ENCODE data around the gene EML1. TPM values are rescaled to one million over a fixed set of nuclear protein-coding genes. Genes with fewer than 3 reads are reported as not detected.

The EML1 gene
- total RNA-seq, 2 donors from 2014 or later: 23.6 to 34.6 TPM

DNA sequence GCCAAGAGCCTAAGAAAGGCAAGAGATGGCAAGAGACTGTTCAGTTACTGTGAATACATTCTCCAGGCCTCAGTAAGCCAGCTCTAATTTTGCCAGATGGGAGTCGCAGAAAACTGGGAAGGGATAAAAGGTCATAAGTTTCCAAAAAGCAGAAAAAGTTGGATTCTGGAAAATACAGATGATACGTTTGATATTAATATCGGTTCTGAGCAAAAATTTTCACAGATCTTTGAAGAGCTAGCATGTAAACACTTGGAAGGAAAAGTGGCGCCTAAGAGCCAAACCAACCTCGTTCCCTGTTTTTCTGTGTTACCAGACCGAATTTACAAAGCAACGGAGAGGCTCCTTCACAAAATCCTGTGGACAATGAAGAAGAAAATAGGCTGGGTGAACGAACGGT, 7.8 kb upstream of the EML1 start:
- Histone ChIP-seq H3K36me3 (replicated peaks in 1 of 2; ENCODE audit: insufficient read depth in 1 of 2, low read depth in 2 of 2) (no peaks in the 10 kb centered on the region), H3K27me3 (no peaks in the 10 kb centered on the region), H3K4me1 (peaks cover 10% of the 10 kb centered on the region), H3K9me3 (no peaks in the 10 kb centered on the region), H3K27ac (no peak overlapping the region), H3K4me3 (no peak overlapping the region)
- intact Hi-C loops (cut with DNase I): no loop called here
- TF ChIP-seq POLR2A (IDR thresholded peaks at IDR 0.05): no peak
- TF ChIP-seq, protein P1, sequence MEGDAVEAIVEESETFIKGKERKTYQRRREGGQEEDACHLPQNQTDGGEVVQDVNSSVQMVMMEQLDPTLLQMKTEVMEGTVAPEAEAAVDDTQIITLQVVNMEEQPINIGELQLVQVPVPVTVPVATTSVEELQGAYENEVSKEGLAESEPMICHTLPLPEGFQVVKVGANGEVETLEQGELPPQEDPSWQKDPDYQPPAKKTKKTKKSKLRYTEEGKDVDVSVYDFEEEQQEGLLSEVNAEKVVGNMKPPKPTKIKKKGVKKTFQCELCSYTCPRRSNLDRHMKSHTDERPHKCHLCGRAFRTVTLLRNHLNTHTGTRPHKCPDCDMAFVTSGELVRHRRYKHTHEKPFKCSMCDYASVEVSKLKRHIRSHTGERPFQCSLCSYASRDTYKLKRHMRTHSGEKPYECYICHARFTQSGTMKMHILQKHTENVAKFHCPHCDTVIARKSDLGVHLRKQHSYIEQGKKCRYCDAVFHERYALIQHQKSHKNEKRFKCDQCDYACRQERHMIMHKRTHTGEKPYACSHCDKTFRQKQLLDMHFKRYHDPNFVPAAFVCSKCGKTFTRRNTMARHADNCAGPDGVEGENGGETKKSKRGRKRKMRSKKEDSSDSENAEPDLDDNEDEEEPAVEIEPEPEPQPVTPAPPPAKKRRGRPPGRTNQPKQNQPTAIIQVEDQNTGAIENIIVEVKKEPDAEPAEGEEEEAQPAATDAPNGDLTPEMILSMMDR (IDR thresholded peaks at IDR 0.05): no peak
- WGBS, 2 donors: 85 to 87% methylated on average over 9 of the region's 9 CpGs
- ATAC-seq (no peak), DNase-seq (no peak)

- 87 to 89% methylated on average over 8 of the region's 8 CpGs for WGBS, 2 donors
- H3K27ac ChIP-seq: no peak overlapping the region
- no peaks in the 10 kb centered on the region for H3K36me3 ChIP-seq (replicated peaks in 1 of 2; ENCODE audit: insufficient read depth in 1 of 2, low read depth in 2 of 2)
- TF ChIP-seq, protein P1 (IDR thresholded peaks at IDR 0.05): no peak
- no peak for TF ChIP-seq POLR2A (IDR thresholded peaks at IDR 0.05)
- intact Hi-C loops (cut with DNase I): no loop called here
- H3K9me3 ChIP-seq: no peaks in the 10 kb centered on the region
- DNase-seq: no peak
- ATAC-seq: no peak
- no peaks in the 10 kb centered on the region for H3K27me3 ChIP-seq
- H3K4me1 ChIP-seq: peaks cover 22% of the 10 kb centered on the region
- H3K4me3 ChIP-seq: no peak overlapping the region
Observed at GRCh38 chr14:99786511-99786989, 6.7 kb upstream of the EML1 start.

DNA sequence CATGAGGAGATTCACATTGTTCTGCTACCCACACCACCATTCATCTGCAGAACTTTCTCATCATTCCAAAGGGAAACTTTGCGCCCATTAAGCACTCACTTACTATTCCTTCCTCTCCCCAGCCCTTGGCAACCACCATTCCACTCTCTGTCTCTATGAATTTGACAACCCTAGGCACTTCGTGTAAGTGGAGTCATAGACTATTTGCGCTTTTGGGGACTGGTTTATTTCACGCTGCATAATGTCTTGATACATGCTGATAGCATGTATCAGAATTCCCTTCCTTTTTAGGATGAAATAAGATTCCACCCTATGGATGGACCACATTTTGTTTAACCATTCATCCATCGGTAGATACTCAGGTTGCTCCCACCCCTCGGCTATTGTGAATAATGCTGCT, 4.5 kb upstream of the EML1 start:
- H3K4me1 ChIP-seq: peaks cover 33% of the 10 kb centered on the region
- ATAC-seq: no peak
- TF ChIP-seq POLR2A (IDR thresholded peaks at IDR 0.05): no peak
- TF ChIP-seq, protein P1 (IDR thresholded peaks at IDR 0.05): no peak
- H3K4me3 ChIP-seq: no peak overlapping the region
- H3K27ac ChIP-seq: peak overlapping the region in 2 of 4 donors; percentile 54 to 57
- DNase-seq: no peak
- no peaks in the 10 kb centered on the region for H3K36me3 ChIP-seq (replicated peaks in 1 of 2; ENCODE audit: insufficient read depth in 1 of 2, low read depth in 2 of 2)
- 88 to 98% methylated on average over 6 of the region's 6 CpGs for WGBS, 2 donors
- no peaks in the 10 kb centered on the region for H3K27me3 ChIP-seq
- intact Hi-C loops (cut with DNase I): no loop called here
- H3K9me3 ChIP-seq: no peaks in the 10 kb centered on the region

DNA sequence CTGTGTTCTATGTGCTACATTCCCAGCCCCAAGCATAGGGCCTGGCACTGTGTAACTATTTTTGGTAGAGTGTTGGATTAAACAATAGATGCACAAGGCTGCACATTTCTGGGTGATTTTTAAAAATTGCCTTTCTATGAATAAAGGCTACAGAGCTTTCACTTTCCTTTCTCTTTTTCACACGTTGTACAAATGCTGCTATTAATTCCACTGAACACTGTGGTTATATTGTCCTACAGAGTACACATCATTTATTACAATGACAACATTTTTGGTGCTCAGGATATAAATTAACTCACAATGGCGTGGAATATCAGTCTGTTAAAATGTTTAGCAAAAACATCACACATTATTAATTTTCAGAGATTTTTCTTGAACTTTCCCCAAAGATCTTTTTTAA, 3.6 kb upstream of the EML1 start:
- no peak for ATAC-seq
- H3K27ac ChIP-seq: peak overlapping the region in 3 of 4 donors; percentile 39 to 57 (median 54)
- 36 to 37% methylated on average over 2 of the region's 2 CpGs for WGBS, 2 donors

More for the DNA sequence above, 3.6 kb upstream of the EML1 start:
- Histone ChIP-seq H3K4me1 (peaks cover 40% of the 10 kb centered on the region), H3K9me3 (no peaks in the 10 kb centered on the region), H3K4me3 (no peak overlapping the region), H3K27me3 (no peaks in the 10 kb centered on the region), H3K36me3 (replicated peaks in 1 of 2; ENCODE audit: insufficient read depth in 1 of 2, low read depth in 2 of 2) (no peaks in the 10 kb centered on the region)
- no peak for TF ChIP-seq POLR2A (IDR thresholded peaks at IDR 0.05)
- TF ChIP-seq, protein P1 (IDR thresholded peaks at IDR 0.05): no peak
- intact Hi-C loops (cut with DNase I): no loop called here
- DNase-seq: no peak

All from body of pancreas (tissue), 4 donors.